Osteoblast (primary cell): Measurements from ENCODE around the gene CCL20. TPM values are rescaled to one million over a fixed set of nuclear protein-coding genes. Genes with fewer than 3 reads are reported as not detected.

Experiments
- DNase-seq: peaks from one replicate; pipeline ENCODE4 v3.0.0; 2011; ENCODE audit warnings: low spot score, mixed read lengths; ENCODE audit not compliant: insufficient read length; ENCODE audit errors: missing footprints
- H2AFZ ChIP-seq: 2 replicates; pipeline ENCODE4 v1.6.0; 2011; ENCODE audit warnings: mild to moderate bottlenecking, low read length
- H3K27ac ChIP-seq: 2 replicates; pipeline ENCODE4 v1.5.1; 2011; ENCODE audit warnings: mild to moderate bottlenecking, low read depth, low read length, moderate library complexity
- H3K27me3 ChIP-seq: 2 replicates; pipeline ENCODE4 v1.6.0; 2012; ENCODE audit warnings: mild to moderate bottlenecking, control low read depth, inconsistent platforms, low read length, moderate library complexity; ENCODE audit not compliant: insufficient read depth
- H3K36me3 ChIP-seq: 2 replicates; pipeline ENCODE4 v1.5.1; 2011; ENCODE audit warnings: mild to moderate bottlenecking, low read length, control low read depth, moderate library complexity; ENCODE audit not compliant: insufficient read depth
- H3K4me1 ChIP-seq: 2 replicates; pipeline ENCODE4 v1.5.1; 2011; ENCODE audit warnings: mild to moderate bottlenecking, low read length, control low read depth, moderate library complexity; ENCODE audit not compliant: insufficient read depth
- H3K4me2 ChIP-seq: 2 replicates; pipeline ENCODE4 v1.6.0; 2011; ENCODE audit warnings: mild to moderate bottlenecking, low read length; ENCODE audit not compliant: insufficient read depth
- H3K4me3 ChIP-seq: fragments of 200-600 bp; sonication (generic); 3 replicates; pipeline ENCODE4 v1.5.1; 2012; ENCODE audit warnings: mild to moderate bottlenecking, low read length, inconsistent platforms; ENCODE audit not compliant: insufficient read depth
- H3K79me2 ChIP-seq: 2 replicates; pipeline ENCODE4 v1.6.0; 2012; ENCODE audit warnings: mild to moderate bottlenecking, low read length, control low read depth, inconsistent platforms; ENCODE audit not compliant: insufficient read depth
- H3K9me3 ChIP-seq: 2 replicates; pipeline ENCODE4 v1.5.1; 2011; ENCODE audit warnings: low read depth, low read length, control low read depth
- H4K20me1 ChIP-seq: 2 replicates; pipeline ENCODE4 v1.6.0; 2012; ENCODE audit warnings: mild to moderate bottlenecking, low read length, control low read depth; ENCODE audit not compliant: insufficient read depth
- CTCF ChIP-seq: IDR thresholded peaks from 2 replicates; pipeline ENCODE4 v1.5.1; 2011; ENCODE audit warnings: mild to moderate bottlenecking, low read depth, low read length, moderate library complexity; ENCODE audit errors: extremely low read depth
- total RNA-seq: library from RNA; depleted of rRNA; stranded (reverse); fragments of >200 nt; gene quantifications from 2 replicates; pipeline ENCODE4 v1.2.3, GENCODE V29; 2012

The CCL20 gene, protein sequence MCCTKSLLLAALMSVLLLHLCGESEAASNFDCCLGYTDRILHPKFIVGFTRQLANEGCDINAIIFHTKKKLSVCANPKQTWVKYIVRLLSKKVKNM
- 1.1 and 1.2 TPM in 2 replicates for total RNA-seq

DNA sequence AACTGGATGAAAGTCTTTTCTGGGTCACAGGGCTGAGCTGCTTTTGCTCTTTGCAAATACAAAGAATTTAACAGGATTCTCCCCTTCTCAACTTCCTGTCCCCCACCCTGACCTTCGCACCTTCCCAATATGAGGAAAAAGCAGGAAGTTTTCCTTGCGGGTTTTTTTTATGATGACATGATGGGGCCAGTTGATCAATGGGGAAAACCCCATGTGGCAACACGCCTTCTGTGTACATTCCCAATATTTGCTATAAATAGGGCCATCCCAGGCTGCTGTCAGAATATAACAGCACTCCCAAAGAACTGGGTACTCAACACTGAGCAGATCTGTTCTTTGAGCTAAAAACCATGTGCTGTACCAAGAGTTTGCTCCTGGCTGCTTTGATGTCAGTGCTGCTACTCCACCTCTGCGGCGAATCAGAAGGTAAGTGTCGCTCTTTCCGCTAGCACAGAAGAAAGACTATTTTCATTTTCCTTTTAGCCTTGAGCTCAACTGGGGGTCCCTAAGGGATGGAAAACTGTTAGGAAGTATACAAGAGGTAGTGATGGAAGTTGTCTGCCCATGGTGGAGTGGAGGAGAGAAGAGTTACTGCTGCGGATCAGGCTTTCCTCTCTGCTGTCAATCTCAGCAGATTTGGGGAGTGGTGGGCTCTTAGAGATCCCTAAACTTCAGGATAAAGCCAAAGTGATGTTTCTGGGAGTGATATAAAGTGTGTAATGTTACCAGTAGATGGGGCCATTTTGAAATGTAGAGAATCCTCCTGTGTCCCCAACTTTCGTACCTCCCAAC is at the start of gene CCL20:
TSS of gene CCL20 (plus strand) at position 281 of the 792 bp plus-strand sequence. CDS start at position 351, 70 bp downstream.
- Histone ChIP-seq H3K36me3 (no peaks in the 10 kb centered on the region), H3K4me1 (peaks cover 23% of the 10 kb centered on the region), H3K27me3 (no peaks in the 10 kb centered on the region), H3K79me2 (no peaks in the 10 kb centered on the region), H3K4me2 (no peak within 1 kb of the TSS), H3K4me3 (no peak within 1 kb of the TSS), H3K27ac (no peak within 1 kb of the TSS), H2AFZ (no peak within 1 kb of the TSS), H4K20me1 (no peaks in the 10 kb centered on the region), H3K9me3 (no peaks in the 10 kb centered on the region)
- no peak for DNase-seq
- no peak for TF ChIP-seq CTCF

DNA sequence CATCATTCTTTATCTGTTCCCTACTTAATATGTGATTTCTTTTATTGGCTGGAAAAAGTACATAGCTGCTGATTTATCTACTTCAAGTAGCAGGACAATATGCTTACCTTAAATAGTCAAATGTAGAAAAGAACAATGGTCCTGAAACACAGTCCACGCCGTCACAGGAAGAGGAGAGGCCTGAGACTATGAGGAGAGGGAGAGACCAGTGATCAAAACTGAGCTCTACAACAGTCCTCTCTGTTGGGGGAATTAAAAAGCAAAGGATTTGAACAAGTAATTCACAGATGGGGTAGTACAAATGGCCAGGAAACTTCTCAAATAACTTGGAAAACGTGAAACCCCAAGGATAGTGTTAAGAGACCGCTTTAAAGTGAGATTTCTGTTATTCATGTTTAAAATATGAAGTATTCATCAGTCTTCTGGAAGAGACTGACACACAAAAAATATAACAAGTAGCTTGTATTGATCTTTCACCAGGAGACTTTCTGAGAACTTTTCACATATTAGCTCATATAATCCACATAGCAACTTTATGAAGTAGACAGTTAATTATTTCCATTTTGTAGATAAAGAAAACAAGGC is 47.8 kb upstream of the CCL20 start:
- Histone ChIP-seq H3K79me2 (no peaks in the 10 kb centered on the region), H3K4me1 (no peaks in the 10 kb centered on the region), H2AFZ (peak overlapping the region; percentile 50), H3K9me3 (no peaks in the 10 kb centered on the region), H3K4me2 (no peak overlapping the region), H3K36me3 (no peaks in the 10 kb centered on the region), H3K4me3 (no peak overlapping the region), H3K27ac (no peak overlapping the region), H3K27me3 (no peaks in the 10 kb centered on the region), H4K20me1 (no peaks in the 10 kb centered on the region)
- TF ChIP-seq CTCF: no peak
- DNase-seq: peak; percentile 46

DNA sequence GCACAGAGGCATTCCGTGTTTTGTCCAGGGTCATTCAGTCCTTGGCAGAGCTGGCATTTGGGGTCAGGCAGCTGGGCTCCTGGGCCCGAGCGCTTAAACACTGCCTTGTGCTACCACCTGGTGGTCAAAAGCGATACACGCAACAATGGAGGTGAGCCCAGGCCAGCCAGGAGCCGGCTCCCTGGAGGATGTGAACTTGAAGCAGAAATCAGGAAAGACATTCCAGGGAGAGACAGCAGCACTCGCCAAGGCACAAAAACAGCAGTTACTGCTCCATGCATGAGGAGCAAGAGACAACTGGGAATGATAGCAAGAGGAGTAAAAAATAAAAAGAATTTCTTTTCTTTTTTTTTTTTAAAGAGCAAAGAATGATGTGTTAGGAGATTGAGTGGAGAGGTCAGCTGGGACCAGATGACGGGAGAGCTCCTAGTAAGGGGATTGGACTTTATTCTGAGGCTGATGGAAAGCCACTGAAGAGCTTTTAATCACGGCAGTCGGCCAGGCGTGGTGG is 47.2 kb upstream of the CCL20 start:
- H3K79me2 ChIP-seq: no peaks in the 10 kb centered on the region
- H3K36me3 ChIP-seq: no peaks in the 10 kb centered on the region
- peak overlapping the region; percentile 50 for H2AFZ ChIP-seq
- H3K27me3 ChIP-seq: no peaks in the 10 kb centered on the region
- TF ChIP-seq CTCF: peak; percentile 86
- no peak overlapping the region for H3K4me2 ChIP-seq
- H4K20me1 ChIP-seq: no peaks in the 10 kb centered on the region
- no peak overlapping the region for H3K27ac ChIP-seq
- no peaks in the 10 kb centered on the region for H3K4me1 ChIP-seq
- H3K4me3 ChIP-seq: no peak overlapping the region
- no peaks in the 10 kb centered on the region for H3K9me3 ChIP-seq
- peak; percentile 93 for DNase-seq

- Histone ChIP-seq H3K36me3 (no peaks in the 10 kb centered on the region), H3K4me3 (no peak overlapping the region), H3K4me2 (no peak overlapping the region), H3K79me2 (no peaks in the 10 kb centered on the region), H2AFZ (no peak overlapping the region), H3K27me3 (no peaks in the 10 kb centered on the region), H3K9me3 (no peaks in the 10 kb centered on the region), H4K20me1 (no peaks in the 10 kb centered on the region), H3K4me1 (peaks cover 3% of the 10 kb centered on the region), H3K27ac (no peak overlapping the region)
- no peak for DNase-seq
- no peak for TF ChIP-seq CTCF
Measured at GRCh38 chr2:227767830-227768229, 45.8 kb upstream of the CCL20 start.
